Astrocyte (in vitro differentiated cells and primary cell): ENCODE results near the gene ARHGAP19.

ENCODE experiments used
- EZH2 ChIP-seq: IDR thresholded peaks from 2 replicates; pipeline ENCODE4 v1.6.1; 2012; ENCODE audit warnings: mild to moderate bottlenecking, low read length, inconsistent platforms; ENCODE audit not compliant: insufficient read depth
- TF ChIP-seq, protein P1 (sequence below): IDR thresholded peaks from 2 replicates; pipeline ENCODE4 v1.5.1; 2011; ENCODE audit warnings: low read depth, mild to moderate bottlenecking, inconsistent platforms, low read length, moderate library complexity; ENCODE audit not compliant: insufficient read depth

- no peak for TF ChIP-seq EZH2
- TF ChIP-seq, protein P1, sequence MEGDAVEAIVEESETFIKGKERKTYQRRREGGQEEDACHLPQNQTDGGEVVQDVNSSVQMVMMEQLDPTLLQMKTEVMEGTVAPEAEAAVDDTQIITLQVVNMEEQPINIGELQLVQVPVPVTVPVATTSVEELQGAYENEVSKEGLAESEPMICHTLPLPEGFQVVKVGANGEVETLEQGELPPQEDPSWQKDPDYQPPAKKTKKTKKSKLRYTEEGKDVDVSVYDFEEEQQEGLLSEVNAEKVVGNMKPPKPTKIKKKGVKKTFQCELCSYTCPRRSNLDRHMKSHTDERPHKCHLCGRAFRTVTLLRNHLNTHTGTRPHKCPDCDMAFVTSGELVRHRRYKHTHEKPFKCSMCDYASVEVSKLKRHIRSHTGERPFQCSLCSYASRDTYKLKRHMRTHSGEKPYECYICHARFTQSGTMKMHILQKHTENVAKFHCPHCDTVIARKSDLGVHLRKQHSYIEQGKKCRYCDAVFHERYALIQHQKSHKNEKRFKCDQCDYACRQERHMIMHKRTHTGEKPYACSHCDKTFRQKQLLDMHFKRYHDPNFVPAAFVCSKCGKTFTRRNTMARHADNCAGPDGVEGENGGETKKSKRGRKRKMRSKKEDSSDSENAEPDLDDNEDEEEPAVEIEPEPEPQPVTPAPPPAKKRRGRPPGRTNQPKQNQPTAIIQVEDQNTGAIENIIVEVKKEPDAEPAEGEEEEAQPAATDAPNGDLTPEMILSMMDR: no peak
Observed at GRCh38 chr10:97200616-97201015, 91.8 kb downstream of the ARHGAP19 start.
